NCI-H774 (cell line): ENCODE data around the gene GCNA.
A peak's percentile ranks its signal among the peaks of the same experiment; 100 is the strongest.

Source experiments
- DNase-seq: peaks from one replicate; lab custom pipeline; 2025; lab: John Stamatoyannopoulos, UW

The GCNA gene

GRCh38 chrX:71578253-71579135 is at the start of gene GCNA:
Gene GCNA, plus strand, starts transcription at chrX:71578437. Its CDS starts 2,385 bp downstream, at chrX:71580822.
- no peak for DNase-seq

GRCh38 chrX:71532078-71532752 is 46.0 kb upstream of the GCNA start:
- DNase-seq = no peak

GRCh38 chrX:71532753-71533425 is 45.3 kb upstream of the GCNA start, which contains the start of gene OGT:
Gene OGT, plus strand, starts transcription at chrX:71533104. Its CDS starts 196 bp downstream, at chrX:71533300.
- DNase-seq = peak; percentile 90

- DNase-seq = no peak
These were observed 44.8 kb upstream of the GCNA start for GRCh38 chrX:71533516-71533850.

GRCh38 chrX:71533851-71534561 is 44.2 kb upstream of the GCNA start:
- peak; percentile 18 for DNase-seq

- no peak for DNase-seq
These were observed 43.3 kb upstream of the GCNA start for GRCh38 chrX:71534773-71535544.

GRCh38 chrX:71536285-71536684 is 42.0 kb upstream of the GCNA start:
- no peak for DNase-seq

- no peak for DNase-seq
These were observed 40.5 kb upstream of the GCNA start for GRCh38 chrX:71537743-71538142.

GRCh38 chrX:71540801-71541200 is 37.4 kb upstream of the GCNA start:
- DNase-seq = no peak

- no peak for DNase-seq
These were observed 36.8 kb upstream of the GCNA start for GRCh38 chrX:71541210-71542022.

- DNase-seq = no peak
These were observed 35.8 kb upstream of the GCNA start for GRCh38 chrX:71542411-71542810.

- no peak for DNase-seq
These were observed 35.4 kb upstream of the GCNA start for GRCh38 chrX:71542825-71543224.

- peak; percentile 68 for DNase-seq
These were observed 34.9 kb upstream of the GCNA start for GRCh38 chrX:71543316-71543715.

GRCh38 chrX:71545364-71545763 is 32.9 kb upstream of the GCNA start:
- DNase-seq = no peak

GRCh38 chrX:71546879-71547278 is 31.4 kb upstream of the GCNA start:
- no peak for DNase-seq

GRCh38 chrX:71547339-71547738 is 30.9 kb upstream of the GCNA start:
- no peak for DNase-seq

- no peak for DNase-seq
These were observed 28.3 kb upstream of the GCNA start for GRCh38 chrX:71549986-71550385.

- DNase-seq = no peak
These were observed 27.7 kb upstream of the GCNA start for GRCh38 chrX:71550578-71550977.

- no peak for DNase-seq
These were observed 22.2 kb upstream of the GCNA start for GRCh38 chrX:71556036-71556435.

GRCh38 chrX:71558920-71559319 is 19.3 kb upstream of the GCNA start:
- DNase-seq = no peak
